GM21423 (cell line): ENCODE data around the gene BIK.
"Not testable (repeated sequence)": the region's sequence is repeated elsewhere in the genome, so short reads cannot be mapped to it uniquely, and the experiment has no call there.

Experiments used
- ATAC-seq: cut with Tn5 transposase; IDR thresholded peaks from one replicate; pipeline ENCODE4 v1.9.1; 2021; ENCODE audit warnings: mild to moderate bottlenecking, moderate library complexity; ENCODE audit not compliant: unreplicated experiment

BIK gene

DNA sequence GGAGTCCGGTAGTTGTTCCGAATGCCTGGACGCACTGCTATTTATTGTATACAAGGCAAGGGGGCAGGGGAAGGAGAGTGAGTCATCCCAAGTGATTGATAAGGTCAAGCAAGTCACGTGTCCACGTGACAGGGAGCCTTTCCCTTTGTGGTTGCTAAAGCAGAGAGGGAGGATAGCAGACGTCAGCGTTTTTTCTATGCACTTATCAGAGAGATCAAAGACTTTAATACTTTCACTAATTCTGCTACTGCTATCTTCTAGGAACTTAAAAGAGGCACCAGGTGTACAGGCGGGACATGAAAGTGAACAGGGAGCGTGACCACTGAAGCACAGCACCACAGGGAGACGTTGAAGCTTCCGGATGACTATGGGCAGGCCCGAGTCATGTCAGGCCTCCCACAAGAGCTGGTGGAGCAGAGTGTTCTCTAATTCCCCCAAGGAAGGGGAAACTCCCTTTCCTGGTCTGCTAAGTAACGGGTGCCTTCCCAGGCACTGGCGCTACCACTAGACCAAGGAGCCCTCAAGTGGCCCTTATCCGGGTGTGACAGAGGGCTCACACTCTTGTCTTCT, 6.4 kb upstream of the BIK start:
- ATAC-seq: not testable (repeated sequence)

DNA sequence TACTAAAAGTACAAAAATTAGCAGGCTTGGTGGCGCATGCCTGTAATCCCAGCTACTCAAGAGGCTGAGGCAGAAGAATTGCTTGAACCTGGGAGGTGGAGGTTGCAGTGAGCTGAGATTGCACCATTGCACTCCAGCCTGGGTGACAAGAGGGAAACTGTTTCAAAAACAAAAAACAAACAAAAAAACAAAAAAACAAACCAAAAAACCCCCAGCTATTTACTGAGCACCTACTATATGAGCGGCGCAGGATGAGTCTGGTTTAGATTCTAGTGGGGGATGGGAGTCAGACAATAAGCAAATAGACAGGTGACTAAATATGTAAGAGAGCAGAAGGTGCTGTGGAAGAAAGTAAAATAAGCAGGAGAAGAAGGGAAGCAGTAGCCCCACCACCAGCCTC, 5.6 kb upstream of the BIK start:
- ATAC-seq: not testable (repeated sequence)

DNA sequence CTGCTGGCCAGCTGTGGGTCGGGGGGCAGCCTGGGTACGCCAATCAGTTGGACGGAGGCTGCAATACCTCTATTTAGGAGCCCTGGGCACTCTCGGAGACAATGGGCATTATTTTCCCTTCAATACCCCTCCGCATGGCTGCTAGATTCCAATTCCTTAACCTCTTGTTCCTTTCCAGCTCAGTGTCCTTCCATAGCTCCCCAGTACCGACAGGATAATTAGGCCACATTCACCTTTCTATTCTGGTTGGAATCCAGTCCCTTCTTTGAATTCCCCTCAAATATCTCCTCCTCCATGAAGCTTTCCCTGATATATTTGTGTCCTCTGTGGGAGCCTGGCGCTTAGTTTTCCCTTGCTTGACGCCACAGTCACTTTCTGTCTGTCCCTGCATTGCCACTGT, 4.2 kb upstream of the BIK start:
- ATAC-seq: no peak

DNA sequence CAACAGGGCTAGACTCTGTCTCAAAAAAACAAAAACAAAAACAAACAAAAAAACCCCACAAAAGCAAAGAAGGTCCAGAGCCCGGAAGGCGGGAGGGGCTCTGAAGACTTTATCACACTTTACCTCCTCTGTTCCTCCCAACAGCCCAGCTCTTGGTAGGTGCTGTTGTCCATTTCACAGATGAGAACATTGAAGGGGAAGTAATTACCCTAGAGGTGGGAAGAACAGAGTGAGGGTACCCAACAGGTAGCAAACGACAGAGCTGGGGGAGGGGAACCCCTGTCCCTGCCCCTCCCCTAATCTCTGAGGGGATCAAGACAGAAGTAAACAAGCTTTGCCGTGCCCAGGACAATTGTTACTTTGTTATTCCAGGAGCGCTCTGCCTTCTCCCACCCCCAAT, 1.0 kb upstream of the BIK start:
- no peak for ATAC-seq

DNA sequence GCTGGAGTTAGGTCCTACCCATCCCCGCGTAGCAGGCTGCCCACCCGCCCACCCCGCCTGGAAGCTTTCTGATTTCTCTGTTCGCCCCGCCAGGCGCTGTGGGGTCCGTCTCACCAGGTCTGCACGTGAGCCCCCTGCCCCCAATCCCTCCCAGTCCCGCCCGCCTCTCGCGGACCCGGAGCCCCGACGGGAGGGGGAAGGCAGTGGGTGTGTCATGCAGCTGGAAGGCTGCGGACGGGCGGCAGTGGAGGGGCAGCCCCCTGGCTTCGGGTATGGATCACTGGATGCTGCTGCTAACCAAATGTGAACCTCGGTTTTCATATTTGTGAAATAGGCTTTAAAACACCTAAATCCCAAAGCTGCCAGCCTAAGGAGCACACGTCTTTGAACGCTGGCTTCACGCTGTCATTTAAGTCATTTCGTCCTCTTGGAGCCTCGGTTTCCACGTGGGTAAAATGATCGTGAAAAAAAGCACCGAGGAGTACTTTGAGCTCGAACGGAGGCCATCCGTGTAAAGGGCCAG, 568 bp upstream of the BIK start:
- no peak for ATAC-seq

DNA sequence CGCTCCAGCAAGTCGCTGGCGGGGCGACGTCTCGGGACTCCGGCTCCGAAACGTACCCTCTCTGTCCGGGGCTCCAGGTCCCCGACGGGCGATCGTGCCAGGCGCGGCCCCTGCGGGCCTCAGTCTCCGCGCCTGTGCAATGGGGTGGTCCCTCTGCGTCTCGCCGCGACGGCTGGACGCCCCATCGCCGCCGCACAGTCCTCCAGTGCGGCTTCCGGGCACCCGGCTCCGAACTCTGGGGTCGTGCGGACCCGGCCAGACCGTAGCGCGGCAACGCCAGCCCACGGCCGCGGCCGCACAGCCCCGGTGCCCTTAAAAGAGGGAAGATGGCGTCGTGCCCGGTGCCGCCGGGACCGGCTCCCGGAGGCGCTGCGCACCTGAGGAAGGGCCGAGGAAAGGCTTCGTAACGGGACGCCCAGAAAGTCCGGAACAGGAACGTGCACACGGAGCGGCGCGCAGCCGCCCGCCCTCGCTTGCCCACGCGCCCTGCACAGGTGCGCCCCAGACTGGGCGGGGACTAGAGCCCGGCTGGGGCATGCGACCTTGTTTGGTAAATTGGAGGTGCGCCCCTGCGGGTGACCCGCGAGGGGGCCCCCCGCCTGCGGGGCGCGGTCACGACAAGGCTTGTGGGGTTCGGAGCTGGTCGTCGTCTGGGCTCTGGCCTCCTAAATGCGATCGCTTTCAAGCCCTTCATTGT, 525 bp downstream of the BIK start:
- ATAC-seq: no peak

DNA sequence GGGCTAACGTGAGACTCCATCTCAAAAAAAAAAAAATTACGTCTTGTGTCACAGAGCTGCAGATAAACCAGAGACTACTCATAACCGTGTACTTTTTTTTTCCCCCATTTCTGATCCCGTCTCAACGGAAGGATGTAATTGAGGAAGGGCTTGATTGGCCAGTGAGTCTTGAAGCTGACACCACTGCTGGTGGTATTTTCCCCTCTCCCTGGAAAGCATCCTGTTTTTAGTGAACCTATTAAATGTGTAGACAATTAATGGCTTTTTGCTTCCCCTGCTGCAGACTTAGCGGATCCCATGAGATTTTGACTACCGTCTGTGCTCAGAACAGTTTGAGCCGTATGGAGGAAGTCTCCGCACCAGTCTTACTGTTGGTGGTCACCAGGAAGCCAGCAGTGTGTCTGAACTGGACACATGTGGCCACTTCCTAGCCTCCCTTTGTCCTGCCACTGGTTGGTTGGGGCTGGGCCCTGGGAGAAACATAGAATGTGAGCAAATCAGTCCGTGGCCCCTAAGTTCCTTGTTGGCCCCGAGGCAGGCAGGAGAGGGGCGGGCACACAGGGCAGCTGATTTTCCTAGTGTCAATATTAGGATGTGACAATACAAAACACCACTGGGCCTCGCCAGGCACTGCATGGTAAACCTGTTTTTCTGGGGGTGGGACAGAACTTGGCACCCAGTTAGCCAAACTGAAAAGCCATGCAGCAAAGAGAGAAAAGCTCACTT, 3.1 kb downstream of the BIK start:
- no peak for ATAC-seq

DNA sequence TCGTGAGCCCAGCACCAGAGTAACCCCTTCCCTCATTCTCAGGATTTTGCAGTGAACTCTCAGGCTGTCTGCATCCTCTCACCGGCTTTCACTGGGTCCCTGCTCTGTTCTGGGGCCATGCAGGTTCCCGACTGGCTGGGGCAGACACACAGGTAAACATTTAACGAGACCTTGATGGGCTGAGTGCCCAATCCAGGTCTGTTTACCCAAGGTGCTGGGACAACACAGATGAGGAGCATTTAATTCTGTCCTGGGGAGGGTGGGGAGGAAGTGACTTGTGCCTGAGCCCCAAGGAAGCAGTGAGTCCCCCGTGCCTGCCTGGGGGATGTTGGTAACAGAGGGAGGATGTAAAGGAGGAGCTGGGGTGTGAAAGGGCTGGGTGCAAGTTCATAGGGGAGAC, 4.4 kb downstream of the BIK start:
- no peak for ATAC-seq

DNA sequence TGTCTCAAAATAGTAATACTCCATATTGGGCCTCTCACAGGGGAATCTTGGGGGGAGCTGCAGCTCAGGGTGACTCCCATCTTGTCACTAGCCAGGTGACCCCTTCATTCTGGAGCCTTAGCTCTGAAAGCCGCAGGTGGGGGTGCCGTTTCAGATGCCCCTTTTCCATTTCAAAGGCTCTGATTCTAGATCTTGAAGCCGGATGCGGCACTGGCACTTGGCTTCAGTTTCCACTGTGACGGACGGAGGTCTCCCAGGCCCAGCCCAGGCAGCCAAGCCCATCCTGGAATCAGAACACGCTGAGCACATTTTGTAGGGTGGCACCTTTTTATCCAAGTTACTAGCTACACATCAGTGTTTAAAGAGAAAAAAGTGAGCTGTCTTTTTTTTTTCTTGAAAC, 6.4 kb downstream of the BIK start:
- no peak for ATAC-seq

DNA sequence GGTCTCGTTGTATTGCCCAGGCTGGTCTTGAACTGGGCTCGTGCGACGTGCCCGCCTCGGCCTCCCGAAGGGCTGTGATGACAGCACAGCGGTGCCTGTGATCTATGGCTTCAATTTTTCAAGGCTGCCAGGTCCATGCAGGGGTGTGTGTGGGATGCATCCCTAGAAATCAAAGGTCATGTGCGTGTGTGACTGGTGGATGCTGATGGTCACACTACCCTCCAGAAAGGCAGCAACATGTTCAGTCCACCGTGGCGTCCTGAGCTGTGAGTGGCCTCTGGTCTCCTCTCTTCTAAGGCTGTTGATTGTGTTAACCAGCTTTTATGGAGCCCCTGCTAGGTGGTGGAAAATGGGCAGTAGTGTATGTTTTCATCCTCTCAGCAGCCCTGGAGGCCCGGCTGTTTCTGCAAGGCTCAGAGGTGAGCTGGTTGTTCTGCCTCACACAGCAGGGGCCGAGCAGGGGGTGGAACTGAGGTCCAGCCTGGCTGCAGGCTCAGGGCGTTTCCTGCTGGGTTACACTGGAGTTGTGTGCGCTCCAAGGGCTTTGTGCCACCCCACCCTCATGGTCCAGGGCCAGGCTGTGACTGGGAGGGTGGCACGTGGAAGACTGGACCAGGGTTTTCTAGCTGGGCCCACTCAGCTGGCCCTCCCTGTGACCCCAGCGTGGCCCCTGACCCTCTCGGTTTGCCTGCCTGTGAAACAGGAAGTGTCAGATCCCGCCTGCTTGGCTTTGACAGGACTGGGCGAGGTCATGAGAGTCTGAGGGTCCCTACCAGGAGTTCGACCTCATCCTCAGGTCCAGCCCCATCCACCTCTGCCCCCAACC, 7.7 kb downstream of the BIK start:
- no peak for ATAC-seq

DNA sequence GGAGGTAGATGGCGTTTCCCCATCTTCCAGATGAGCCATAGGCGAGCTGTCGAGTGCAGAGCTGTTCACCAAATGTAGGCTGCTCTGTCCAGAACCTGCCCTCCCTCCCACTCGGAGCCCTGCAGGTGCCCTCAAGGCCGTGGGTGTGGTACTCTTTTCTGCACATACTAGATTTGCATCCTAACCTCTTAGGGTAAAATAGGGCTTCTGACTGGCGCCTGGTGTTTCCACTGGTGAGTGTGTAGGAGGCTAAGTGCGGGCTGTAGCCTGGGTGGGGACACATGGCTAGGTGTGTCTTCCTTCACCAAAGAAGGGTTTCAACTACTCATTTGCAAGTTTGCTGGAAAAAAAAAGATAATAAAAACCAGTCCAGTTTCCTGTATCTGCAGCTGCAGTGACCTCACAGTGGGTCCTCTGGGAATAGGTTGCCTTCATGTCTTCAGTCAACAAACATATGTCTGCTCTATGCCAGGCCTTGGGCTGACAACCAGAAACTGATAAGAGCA, 8.5 kb downstream of the BIK start:
- no peak for ATAC-seq

DNA sequence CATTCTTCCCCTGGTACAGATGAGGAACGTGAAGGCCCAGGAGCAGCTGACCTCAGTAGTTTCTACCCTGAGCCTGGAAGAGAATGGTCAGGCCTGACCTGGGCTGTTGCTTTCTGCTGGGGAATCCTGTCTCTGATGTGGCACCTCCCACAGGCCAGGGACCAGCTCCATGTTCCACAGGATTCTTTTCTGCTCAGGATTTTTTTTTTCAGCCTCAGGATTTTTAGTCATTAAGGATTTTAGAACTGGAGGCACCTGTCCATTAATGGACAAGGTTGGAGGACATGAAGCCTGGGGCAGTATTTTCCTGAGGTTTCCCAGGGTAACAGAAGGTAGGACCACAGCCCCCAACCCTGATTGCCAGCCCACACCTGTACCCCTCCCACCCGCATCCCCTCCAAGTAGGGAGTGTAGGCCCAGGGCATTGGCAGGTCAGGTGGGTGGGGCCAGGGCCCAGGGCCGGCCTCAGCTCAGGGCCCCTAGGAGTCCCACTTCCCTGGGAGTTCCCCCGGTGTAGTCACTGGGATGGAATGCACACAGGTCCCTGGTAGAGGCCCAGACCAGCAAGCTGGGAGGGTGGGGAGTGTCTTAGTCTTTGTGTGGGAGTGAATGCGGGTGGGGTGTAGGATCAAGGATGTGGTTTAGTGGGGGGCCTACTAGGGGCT, 16.1 kb downstream of the BIK start:
- ATAC-seq: no peak

DNA sequence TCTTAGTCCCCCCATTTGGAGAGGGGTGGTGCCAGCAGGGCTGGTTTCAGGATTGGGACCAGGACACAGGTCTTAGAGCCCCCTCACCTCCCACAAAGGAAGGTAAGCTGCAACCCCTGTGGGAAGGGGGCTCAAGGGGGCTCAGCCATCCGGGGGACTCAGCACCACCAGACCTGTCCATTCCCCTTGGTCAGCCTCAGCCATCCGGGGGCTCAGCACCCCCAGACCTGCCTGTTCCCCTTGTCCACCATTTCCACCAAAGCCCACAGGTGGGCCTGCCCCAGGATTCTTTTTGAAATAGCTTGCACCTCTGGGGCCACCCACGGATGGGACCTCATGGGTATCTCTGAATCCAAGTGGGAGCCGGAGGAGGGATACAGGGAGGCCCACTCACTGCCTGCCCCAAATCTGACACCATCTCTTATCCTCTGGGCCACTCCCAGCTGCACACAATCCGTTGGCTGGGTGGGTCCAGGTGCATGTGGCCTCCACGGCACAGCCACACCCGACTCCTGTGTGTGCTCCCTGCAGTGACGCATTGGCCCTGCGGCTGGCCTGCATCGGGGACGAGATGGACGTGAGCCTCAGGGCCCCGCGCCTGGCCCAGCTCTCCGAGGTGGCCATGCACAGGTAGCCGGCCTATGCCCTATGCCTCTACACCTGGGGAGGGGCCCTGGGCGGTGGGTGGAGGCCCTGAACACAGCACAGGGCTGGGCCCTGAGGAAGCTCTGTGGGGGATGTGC, 16.8 kb downstream of the BIK start:
- no peak for ATAC-seq

DNA sequence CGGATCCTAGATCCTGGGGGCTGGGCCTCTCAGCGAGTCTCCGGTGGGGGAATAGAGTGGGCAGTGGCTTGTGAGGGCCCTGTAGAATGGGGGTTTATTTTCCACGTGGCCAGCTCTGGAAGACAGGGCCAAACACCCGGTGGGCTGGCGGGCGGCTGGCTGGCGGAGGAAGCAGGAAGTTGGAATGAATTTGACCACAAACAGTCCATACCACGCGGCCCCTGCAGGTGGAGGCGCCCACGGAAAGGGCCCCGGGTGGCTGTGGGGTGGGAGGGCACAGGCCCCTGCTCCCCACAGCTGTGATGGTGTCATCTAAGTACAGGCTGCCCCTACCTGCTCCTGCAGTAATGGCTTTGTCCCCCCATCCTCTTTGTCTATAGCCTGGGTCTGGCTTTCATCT, 17.6 kb downstream of the BIK start:
- no peak for ATAC-seq

DNA sequence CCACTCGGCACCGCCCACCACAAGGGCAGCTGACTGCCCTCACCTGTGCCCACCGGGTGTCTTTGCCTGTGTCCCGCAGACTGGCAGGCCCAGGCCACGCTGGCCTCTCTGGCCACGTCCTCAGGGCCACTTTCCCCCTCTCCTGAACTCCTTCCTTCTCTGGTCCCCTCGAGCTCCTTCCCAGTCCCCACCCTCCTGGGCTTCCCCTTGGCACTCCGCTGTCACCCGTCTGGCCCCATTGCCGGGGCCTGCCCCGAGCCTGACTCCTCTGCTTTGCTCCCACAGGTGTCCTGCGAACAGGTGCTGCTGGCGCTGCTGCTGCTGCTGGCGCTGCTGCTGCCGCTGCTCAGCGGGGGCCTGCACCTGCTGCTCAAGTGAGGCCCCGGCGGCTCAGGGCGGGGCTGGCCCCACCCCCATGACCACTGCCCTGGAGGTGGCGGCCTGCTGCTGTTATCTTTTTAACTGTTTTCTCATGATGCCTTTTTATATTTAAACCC, 18.4 kb downstream of the BIK start:
- no peak for ATAC-seq

DNA sequence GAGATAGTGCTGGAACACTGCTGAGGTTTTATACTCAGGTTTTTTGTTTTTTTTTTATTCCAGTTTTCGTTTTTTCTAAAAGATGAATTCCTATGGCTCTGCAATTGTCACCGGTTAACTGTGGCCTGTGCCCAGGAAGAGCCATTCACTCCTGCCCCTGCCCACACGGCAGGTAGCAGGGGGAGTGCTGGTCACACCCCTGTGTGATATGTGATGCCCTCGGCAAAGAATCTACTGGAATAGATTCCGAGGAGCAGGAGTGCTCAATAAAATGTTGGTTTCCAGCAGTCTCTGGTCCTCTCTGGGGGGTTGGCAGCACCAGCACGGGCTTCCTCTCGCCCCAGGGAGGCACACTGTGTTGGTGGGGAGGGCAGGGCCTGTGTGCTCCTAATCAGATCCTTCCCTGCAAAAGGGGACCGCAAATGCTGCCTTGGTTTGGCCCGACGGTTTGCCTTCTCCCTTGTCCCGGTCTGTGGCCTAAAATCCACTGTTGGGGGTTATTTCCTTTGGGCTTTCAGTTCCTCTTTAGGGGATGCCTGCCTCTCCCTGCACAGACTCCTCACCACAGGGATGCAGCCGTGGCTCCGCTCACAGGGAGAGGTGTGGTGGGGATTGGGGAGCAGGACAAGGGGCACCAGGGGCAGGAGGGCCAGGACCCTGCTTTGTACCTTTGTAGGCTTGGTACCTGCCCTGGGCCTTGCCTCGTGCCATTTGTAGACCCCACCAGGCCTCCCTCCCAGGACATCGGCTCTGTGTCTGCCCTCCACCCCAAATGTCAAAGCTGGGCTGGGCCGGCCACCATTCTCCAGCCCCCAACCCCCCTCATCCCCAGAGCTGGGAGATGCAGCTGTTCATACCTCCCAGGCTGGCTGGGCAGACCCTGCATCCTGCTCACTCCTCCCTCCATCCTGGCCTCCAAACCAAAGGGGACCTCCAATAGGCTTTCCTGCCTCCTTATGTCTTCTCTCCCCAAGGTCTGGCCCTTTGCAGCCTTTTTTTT, 19.2 kb downstream of the BIK start:
- ATAC-seq: no peak

DNA sequence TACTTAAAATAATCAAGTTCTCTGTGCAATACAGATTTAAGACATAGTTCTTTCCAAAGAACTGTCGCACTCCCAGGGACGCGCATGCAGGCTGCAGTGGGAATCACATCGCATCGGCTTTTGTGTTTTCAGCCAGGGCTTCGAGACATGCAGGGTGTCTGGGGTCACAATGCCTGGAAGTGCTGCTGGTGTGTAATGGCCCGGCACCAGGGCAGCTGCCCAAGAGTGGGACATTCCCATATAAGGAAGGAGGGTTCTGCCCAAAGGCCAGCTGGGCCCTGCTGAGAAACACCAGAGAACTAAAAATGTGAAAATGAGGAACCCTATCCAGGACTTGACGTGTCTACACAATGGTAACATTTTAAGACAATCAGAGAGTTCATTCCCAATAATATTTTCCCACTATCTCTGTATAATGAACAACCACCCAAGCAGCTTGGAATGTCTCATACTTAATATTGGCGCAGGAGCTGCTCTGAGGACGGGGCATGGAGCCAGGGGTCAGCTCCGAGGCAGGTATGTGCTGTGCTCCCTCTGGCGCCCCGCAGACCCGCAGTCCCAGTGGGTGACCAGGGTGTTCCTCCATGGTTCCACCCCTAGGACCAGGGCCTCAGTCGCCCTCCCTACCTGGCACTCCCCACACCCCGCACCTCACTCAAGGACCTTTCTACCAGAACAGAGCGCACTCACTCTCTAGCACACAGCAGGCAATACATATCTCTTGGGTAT, 21.4 kb downstream of the BIK start:
- ATAC-seq: no peak

DNA sequence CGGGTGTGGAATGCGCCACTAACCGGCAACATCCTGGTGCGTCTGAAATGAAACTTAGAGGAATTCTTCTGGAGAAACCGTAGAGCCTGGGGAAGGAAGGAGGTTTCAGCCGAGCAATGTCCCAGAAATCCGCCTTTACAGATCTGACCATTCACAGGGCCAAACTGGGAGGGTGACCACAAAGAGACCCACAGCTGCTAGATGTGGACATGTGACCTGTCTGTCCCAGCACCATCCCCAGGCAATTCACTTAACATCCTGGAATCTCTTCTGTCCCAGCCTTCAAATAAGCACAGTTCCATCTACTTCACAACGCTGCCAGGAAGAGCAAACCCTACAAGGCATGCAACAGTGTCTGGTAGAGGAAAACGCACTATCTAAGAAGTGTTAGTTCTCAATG, 22.9 kb downstream of the BIK start:
- no peak for ATAC-seq
